ENCODE data around the gene RING1. TPM values are rescaled to one million over a fixed set of nuclear protein-coding genes. Genes with fewer than 3 reads are reported as not detected.
A peak's percentile ranks its signal among the peaks of the same experiment; 100 is the strongest.

RING1 gene
- total and polyA plus RNA-seq, 10 of the 15 experiments (the other 5 are each of a cell fraction or from before 2014, with no cell fraction given), result 2.0 to 27.2 (median 15.8) TPM

GRCh38 chr6:33161354-33162331, 46.7 kb upstream of the RING1 start (continued):
- TF ChIP-seq ZNF687 (IDR thresholded peaks at IDR 0.05), result peak; percentile 66; the same call in 1 of the 2 replicates
- no peak for TF ChIP-seq MEF2B (IDR thresholded peaks at IDR 0.05; ENCODE audit: partially characterized antibody, poor library complexity, severe bottlenecking)
- TF ChIP-seq SREBF1 (IDR thresholded peaks at IDR 0.05; ENCODE audit: low read length), result no peak
- TF ChIP-seq JUNB (IDR thresholded peaks at IDR 0.05), result no peak
- TF ChIP-seq ZNF207 (IDR thresholded peaks at IDR 0.05; ENCODE audit: borderline replicate concordance), result no peak
- TF ChIP-seq TAF1 (IDR thresholded peaks at IDR 0.05; ENCODE audit: borderline replicate concordance, low read depth, low read length), result no peak
- TF ChIP-seq REST (IDR thresholded peaks at IDR 0.05; ENCODE audit: low read depth, low read length), result no peak
- TF ChIP-seq RUNX3 (IDR thresholded peaks at IDR 0.05; ENCODE audit: low read length), result no peak
- no peak for TF ChIP-seq NR2C2 (IDR thresholded peaks at IDR 0.05; ENCODE audit: borderline replicate concordance, control insufficient read depth, insufficient read length, low read depth)
- TF ChIP-seq BCL3 (IDR thresholded peaks at IDR 0.05; ENCODE audit: borderline replicate concordance, insufficient read depth, low read depth, low read length, poor library complexity, severe bottlenecking), result no peak
- no peak for TF ChIP-seq SIN3A (IDR thresholded peaks at IDR 0.05; ENCODE audit: low read depth, low read length)
- TF ChIP-seq BRCA1 (IDR thresholded peaks at IDR 0.05; ENCODE audit: low read depth, low read length), result no peak
- no peak for TF ChIP-seq ASH2L (IDR thresholded peaks at IDR 0.05; ENCODE audit: borderline replicate concordance, low read depth)
- TF ChIP-seq CBX5 (IDR thresholded peaks at IDR 0.05; ENCODE audit: low read depth), result no peak
- 0 out of 2 replicates have a peak, but pooled peaks have one; percentile 40 for TF ChIP-seq NBN (IDR thresholded peaks at IDR 0.05)
- no peak; the same call in 1 of the 2 replicates for TF ChIP-seq ZSCAN29 (IDR thresholded peaks at IDR 0.05)
- no peak for TF ChIP-seq CBFB (IDR thresholded peaks at IDR 0.05; ENCODE audit: low read depth)
- no peak for TF ChIP-seq NR2C1 (IDR thresholded peaks at IDR 0.05)
- no peak for TF ChIP-seq YBX1 (IDR thresholded peaks at IDR 0.05)
- TF ChIP-seq SMARCA5 (IDR thresholded peaks at IDR 0.05), result peak; percentile 38; the same call in 1 of the 2 replicates
- peak; percentile 68 for TF ChIP-seq NR2F1 (conservative IDR thresholded peaks at IDR 0.05)
- TF ChIP-seq ZBED1 (IDR thresholded peaks at IDR 0.05; ENCODE audit: borderline replicate concordance), result no peak
- TF ChIP-seq FOS (IDR thresholded peaks at IDR 0.05; ENCODE audit: borderline replicate concordance, extremely low read depth, insufficient read length), result no peak
